GM12864 (cell line): ENCODE measurements around the gene TMEM30A.

ENCODE experiments used
- DNase-seq: peaks from one replicate; pipeline ENCODE4 v3.0.0-alpha.2; 2011; ENCODE audit warnings: low read depth
- H3K4me3 ChIP-seq: 2 replicates; pipeline ENCODE4 v1.5.1; 2011; ENCODE audit warnings: mild to moderate bottlenecking, low read depth, low read length, control low read depth
- TF ChIP-seq, protein P1 (sequence below): IDR thresholded peaks from 2 replicates; pipeline ENCODE4 v1.5.1; 2011; ENCODE audit warnings: low read depth, mild to moderate bottlenecking, moderate library complexity, low read length, control low read depth, inconsistent platforms; ENCODE audit errors: missing control alignments

Gene TMEM30A

GRCh38 chr6:75213732-75214131 is 70.9 kb downstream of the TMEM30A start:
- TF ChIP-seq, protein P1, sequence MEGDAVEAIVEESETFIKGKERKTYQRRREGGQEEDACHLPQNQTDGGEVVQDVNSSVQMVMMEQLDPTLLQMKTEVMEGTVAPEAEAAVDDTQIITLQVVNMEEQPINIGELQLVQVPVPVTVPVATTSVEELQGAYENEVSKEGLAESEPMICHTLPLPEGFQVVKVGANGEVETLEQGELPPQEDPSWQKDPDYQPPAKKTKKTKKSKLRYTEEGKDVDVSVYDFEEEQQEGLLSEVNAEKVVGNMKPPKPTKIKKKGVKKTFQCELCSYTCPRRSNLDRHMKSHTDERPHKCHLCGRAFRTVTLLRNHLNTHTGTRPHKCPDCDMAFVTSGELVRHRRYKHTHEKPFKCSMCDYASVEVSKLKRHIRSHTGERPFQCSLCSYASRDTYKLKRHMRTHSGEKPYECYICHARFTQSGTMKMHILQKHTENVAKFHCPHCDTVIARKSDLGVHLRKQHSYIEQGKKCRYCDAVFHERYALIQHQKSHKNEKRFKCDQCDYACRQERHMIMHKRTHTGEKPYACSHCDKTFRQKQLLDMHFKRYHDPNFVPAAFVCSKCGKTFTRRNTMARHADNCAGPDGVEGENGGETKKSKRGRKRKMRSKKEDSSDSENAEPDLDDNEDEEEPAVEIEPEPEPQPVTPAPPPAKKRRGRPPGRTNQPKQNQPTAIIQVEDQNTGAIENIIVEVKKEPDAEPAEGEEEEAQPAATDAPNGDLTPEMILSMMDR: peak; percentile 25
- DNase-seq: no peak
- no peak overlapping the region for H3K4me3 ChIP-seq

DNA sequence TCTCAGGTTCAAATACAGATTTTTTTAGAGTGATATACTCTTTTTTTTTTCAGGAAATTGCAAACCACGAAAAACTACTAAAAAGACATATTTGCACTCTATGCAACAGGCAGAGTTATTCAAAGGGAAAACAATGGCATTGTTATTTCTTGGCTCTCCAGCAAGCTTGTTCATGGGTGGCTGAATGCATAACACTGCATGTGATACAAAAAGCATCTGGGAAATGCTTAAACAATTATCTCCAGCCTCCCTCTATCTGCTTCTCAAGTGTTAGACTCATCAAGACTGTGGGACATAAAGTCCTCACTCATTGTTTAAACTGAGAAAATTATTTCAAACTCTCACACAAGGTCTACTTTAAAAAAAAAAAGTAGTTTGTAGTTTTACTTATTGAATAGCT is 71.5 kb downstream of the TMEM30A start:
- no peak for DNase-seq
- TF ChIP-seq, protein P1: no peak
- no peak overlapping the region for H3K4me3 ChIP-seq

- no peak for DNase-seq
- TF ChIP-seq, protein P1: no peak
- H3K4me3 ChIP-seq: no peak overlapping the region
Observed at GRCh38 chr6:75211920-75212590, 72.5 kb downstream of the TMEM30A start.

GRCh38 chr6:75210885-75211739 is 73.5 kb downstream of the TMEM30A start:
- no peak overlapping the region for H3K4me3 ChIP-seq
- no peak for DNase-seq
- TF ChIP-seq, protein P1: peak; percentile 60

DNA sequence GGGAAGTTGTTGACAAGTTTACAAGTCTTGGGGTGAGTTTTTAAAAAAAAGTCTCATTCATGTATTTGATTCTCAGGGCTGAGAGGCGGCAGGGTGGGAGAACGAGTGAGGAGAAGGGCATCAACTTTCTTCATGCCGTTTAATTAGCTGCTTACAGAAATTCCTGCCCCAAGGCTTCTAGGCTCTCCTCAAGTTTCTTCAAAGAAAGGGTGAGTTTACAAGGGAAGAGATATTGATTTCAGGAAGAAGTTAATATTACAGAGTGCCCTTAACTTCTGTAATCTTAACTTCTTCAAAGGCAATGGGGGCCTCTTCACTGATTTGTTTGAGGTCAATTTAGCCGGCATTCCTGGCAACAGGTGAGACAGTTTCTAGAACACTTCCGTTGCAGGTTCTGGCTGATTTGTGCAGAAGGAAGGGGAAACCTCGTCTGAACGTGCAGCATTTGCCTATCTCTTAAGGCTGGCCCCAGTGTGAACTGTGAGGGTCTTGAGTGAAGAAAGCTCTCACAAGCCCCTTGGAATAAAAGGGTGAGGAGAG is 75.3 kb downstream of the TMEM30A start:
- H3K4me3 ChIP-seq: no peak overlapping the region
- TF ChIP-seq, protein P1: no peak
- DNase-seq: no peak

DNA sequence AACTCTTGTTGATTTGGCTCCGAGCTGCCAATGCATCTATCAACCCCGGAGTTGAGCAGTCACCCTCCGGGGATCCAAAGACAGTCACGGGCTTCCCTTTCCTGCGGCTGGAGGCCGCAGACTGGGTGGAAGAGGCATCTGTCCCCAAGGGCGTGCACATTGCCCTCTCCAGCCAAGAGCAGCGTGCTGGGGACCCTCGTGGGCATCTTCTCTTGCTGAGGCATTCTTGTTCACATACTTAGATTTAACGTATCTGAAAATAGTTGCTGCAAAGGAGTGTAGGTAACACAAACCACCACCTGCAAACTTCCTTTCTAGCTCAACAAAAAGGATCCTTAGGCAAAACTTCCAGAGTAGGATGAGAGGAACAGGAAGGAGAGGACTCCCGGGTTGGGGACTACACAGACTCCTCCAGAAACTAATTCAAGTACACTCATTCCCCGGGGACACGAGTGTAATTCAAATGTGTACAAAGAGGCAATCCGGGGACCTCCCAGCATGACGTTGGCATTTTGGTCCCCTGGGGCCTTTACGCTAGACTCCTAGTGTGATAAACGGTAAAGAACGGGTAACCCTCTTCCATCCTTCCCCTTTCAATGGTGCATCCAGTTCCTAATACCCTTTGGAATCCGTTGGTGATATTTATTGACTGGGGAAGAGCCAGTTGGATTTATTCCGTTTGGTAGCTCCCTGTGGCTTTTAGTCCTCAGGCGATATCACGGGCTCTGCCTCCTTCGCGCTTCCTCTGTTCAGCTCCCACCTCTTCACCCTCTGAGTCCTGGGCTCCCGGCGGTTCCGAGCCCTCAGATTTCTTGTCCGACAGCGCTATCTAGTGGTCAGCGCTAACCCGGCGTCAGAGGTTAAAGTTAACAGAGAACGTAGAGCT is 76.1 kb downstream of the TMEM30A start:
- TF ChIP-seq, protein P1: peak; percentile 80
- no peak for DNase-seq
- H3K4me3 ChIP-seq: no peak overlapping the region
